HG03095 (cell line): Measurements from ENCODE around the gene HOXA2.

Experiments
- ATAC-seq: cut with Tn5 transposase; IDR thresholded peaks from one replicate; pipeline ENCODE4 v1.9.1; 2021; ENCODE audit warnings: moderate library complexity; ENCODE audit not compliant: unreplicated experiment

Gene HOXA2

DNA sequence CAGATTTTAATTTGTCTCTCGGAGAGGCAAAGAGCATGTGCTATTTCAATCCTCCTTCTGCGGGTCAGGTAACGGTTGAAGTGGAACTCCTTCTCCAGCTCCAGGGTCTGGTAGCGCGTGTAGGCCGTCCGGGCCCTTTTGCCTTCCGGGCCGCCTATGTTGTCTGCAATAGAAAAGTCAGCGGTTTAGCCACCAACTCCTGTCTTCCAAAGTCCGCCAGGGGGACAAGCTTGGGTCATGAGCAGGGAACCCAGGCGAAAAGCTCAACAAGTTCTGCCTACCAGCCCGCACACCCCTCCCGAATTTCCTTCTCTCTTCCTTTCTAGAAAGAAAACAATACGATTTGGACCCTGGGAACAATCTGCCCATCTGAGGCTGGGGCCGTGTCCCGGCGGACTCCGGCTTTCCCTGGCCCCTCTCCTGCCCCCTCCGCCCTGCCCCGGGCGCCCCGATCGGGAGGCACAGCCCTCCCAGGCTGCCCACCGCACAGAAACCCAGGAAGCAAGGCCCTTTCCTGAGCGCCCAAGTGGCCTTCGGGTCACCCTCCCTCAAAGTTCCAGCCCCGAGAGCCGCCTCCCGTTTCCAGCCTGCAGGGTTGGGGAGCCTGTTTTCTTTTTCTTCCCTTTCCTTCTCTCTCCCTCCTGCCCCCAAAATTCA lies 39.6 kb upstream of the HOXA2 start:
- ATAC-seq = no peak

DNA sequence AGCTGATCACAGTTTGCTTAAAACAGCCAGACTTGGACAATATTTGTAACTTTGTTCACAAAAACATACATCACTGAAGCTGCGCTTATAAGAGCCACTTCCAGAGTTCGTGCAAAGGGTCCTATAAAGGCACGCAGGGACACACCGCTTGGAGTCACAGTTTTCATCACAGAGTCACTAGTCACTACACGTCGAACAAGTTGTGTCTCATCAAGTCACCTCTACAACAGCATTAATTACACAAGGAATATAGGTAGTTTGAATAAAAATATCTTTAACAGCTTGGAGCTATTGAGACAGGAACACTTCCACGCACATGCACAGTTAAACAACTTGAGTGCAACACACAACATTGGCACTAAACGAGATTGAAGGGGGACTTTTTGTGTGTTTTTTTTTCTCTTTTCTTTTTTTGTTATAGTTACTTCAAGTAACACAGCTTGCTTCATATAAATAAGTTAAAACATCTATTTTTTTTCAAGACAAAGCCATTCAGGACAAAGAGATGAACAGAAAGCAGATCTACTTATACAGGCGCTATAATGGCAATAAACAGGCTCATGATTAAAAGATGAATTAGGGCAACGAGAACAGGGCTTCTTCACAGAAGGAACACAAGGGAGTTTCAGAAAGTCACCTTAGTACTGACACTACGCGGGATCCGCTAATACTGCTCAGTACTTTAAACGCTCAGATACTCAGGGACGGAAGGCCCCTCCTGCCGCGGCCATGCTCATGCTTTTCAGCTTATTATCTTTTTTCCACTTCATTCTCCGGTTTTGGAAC lies 38.8 kb upstream of the HOXA2 start:
- no peak for ATAC-seq

- no peak for ATAC-seq
Observed at GRCh38 chr7:27140126-27140857, 37.8 kb upstream of the HOXA2 start.

DNA sequence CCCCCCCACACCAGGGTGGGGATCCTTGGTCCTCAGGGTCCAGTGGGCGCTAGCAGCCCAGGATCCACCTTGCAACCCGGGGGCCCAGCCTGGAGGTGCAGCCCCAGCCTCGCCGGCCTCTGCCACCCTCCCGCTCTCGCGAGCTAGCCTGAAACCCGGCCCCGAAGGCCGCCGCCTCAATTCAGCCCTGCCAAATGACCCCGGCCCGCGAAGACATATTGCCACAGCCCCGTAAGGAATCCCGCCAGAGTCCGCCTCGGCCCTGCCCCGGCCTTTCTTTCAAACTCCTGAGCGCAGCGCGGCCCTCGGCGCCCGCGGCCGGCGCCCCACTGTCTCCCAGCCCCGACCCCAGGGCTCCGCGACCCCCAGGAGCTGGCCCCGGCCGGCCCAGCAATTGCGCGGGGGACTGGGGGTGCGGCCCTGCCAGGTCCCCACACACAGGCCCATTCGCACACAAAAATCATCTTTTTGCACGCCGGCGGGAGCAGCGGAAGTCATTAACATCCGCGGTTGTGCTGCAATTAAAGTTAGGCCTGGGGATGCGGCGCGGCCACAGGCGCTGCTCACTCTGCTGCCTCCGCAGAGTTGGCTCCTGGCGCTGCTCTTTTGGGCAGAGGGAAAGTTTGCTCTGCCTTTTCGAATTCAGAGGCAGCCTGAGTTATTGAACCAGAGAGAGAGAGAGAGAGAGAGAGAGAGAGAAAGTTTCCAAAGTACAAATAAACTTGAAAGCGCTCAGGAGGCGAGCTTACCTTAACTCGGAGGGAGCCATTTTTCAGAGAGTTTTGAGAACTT lies 37.0 kb upstream of the HOXA2 start:
- ATAC-seq = no peak

- no peak for ATAC-seq
Observed at GRCh38 chr7:27138985-27139333, 36.5 kb upstream of the HOXA2 start.

- no peak for ATAC-seq
Observed at GRCh38 chr7:27138472-27138871, 36.0 kb upstream of the HOXA2 start.

- no peak for ATAC-seq
Observed at GRCh38 chr7:27137640-27138315, 35.3 kb upstream of the HOXA2 start.

DNA sequence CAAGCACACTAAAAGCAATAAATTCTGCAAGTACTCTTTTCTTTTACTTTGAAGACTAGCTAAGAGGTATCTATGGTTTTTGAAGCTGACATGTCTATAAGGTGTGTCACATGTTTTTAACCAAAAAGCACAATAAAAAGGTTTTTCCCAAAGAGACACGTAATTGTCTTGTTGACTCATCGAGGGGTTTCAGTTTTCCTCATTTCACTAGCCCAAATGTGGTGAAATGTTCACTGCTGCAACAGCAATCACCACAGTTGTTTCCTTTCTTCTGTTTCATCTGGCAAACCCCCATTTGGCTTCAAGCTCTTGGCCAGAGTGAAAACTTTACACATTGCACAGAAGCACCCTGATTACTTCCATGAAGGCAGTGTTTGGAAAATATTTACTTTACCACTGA lies 31.9 kb upstream of the HOXA2 start:
- ATAC-seq = no peak

DNA sequence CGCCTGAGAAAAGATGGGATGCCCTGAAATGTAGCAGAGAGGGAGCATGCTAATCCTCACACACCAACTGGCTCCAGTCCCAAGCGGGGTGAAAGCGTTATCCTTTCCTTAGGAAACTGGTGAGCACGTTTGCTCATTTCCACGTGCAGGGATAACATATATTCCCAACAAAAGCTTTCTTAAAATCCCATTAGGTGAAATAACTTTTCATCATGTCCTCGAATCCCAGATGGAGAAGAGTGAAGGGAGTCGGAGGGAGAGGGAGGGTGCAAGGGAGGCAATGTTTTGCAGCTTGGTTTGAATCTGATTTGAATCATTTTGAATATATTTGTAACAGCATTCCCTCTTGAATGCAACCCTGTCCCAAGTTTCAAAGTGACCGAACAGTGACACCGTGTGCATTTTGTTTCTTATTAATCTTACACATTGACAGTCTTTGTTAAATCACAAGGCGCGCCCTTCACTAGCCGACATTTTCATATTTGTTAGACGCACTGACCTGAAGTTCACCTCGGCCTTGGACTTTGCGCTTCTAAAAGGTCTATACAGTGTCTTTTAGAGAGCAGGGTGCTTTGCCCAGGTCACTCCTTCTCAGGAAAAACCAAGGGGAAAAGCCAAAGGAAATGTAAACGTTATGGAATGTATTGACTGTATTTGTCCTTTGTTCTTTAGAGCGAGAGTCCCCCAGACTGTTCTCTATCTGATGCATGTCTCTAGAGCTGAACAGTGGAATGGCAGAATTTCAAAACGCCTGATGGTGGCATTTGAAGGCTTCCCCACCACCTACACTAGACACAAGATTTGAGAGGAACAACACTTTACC lies 31.1 kb upstream of the HOXA2 start:
- no peak for ATAC-seq

DNA sequence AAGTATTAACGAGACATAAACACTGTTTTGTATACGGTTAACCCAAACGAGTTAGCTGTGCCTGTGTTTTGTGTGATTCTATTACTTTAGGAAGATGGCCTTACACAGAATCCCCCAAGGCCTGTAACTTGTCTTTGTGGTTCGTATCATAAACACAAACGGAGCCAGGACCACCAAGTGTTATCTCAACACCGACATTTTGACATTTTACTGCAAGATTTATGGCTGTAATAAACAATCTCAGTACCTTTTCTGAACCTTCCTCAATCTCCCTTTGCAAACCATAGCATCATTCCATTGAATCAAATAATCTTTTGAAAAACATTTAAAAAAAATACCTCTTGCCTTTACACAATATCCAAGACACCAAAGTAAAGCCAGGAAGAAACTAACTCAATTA lies 30.5 kb upstream of the HOXA2 start:
- ATAC-seq = no peak

DNA sequence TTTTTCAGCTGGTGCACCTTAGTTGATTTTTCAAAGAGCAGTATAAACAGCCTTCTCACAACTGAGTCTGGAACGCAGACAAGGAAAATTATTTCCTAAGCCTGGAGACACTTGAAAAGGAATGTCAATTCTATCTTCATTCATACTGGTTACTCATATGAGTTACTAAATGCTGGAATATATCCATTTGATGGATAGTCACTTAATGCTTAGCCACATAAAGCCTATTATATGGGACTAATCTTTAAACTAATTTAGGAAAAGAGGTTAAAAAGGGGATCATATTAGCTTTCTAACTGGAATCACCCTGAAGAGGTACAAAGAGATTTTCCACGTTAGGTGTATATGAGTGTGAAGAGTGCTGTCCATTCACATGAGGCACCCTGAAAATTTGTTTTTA lies 29.7 kb upstream of the HOXA2 start:
- no peak for ATAC-seq

DNA sequence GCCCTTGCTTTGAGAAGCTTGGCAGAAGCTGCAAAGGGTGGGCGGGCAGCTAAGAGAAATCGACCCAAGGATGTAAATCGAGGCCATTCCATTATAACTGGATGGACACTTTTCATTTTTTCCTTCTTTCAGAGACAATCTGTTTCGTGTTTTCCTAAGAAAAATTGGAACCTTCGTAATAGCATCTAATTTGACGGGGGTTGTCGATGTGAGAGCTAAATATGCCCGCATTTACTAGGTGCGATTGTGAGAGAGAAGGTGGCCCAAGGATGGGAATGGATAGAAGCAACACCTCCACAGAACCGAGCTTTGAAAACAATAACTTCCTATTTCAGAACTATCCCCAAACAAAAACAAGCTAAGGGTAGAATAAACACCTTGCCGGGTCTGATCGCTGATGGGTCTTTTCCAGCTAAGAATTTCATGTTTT lies 28.9 kb upstream of the HOXA2 start:
- no peak for ATAC-seq

- ATAC-seq = no peak
Observed at GRCh38 chr7:27130540-27131389, 28.3 kb upstream of the HOXA2 start, which contains the start of gene HOXA4. TSS of gene HOXA4 (minus strand) at chr7:27130757. CDS start at chr7:27130733, 24 bp downstream.

DNA sequence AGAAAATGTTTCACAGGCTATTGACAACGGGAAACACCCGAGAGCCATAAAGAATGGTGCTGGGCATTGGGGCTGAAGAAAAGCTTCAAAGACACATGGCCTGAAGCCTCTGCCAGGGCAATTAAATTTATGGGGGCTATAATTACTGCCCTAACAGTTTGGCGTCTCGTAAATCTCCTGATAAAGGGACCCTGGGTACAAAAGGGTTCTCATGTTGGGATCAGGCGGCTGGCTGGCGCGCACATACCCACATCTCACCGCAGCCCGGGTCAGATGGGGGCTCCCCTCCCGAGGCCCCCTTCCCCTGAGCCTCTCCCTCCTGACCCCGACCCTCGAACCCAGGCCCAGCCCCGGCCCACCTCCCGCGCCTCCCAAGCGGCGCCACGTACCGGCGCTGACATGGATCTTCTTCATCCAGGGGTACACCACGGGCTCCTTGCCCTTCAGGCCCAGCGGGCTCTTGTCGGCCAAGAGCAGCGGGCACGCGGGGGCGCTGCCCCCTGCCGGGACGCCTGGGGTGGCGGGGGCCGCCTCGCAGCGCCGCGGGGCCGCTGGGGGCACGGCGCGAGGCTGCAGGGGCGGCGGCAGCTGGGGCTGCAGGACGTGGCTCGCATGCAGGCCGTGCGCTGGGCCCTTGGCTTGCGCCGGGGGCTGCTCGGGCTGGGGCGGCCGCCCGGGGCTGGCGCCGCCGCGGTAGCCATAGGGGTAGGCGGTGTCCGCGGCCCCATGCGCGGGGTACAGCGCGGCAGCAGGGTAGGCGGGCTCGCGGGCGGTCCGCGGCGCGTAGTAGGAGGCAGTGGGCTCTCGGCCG lies 27.5 kb upstream of the HOXA2 start:
- no peak for ATAC-seq

GRCh38 chr7:27128776-27129728 lies 26.6 kb upstream of the HOXA2 start:
- ATAC-seq = no peak

GRCh38 chr7:27128034-27128433 lies 25.6 kb upstream of the HOXA2 start:
- no peak for ATAC-seq
